OCI-LY1 (cell line): Measurements from ENCODE around the gene ARHGEF19.

Experiments used
- CTCF ChIP-seq: fragments of 200-600 bp; sonication (generic), shearing (Covaris generic); IDR thresholded peaks from 2 replicates; pipeline ENCODE4 v1.5.1; 2017; ENCODE audit warnings: mild to moderate bottlenecking, antibody characterized with exemption, low read length, moderate library complexity, mixed read lengths
- EZH2 ChIP-seq: fragments of 200-600 bp; sonication (generic), shearing (Covaris generic); IDR thresholded peaks from 2 replicates; pipeline ENCODE4 v1.8.0; 2017; ENCODE audit warnings: borderline replicate concordance, mixed run types, mild to moderate bottlenecking, antibody characterized with exemption, low read length, moderate library complexity, mixed read lengths

- no peak for TF ChIP-seq CTCF
- no peak for TF ChIP-seq EZH2
Measured at GRCh38 chr1:16245476-16246196, 33.2 kb upstream of the ARHGEF19 start.
